HCT116 (cell line): Measurements from ENCODE around the gene SENP3.

Source experiments
- ELF1 ChIP-seq: IDR thresholded peaks from 2 replicates; pipeline ENCODE4 v1.6.1; 2012; ENCODE audit warnings: low read depth, borderline replicate concordance
- EZH2 ChIP-seq: fragments of 200-600 bp; sonication (generic); IDR thresholded peaks from 2 replicates; pipeline ENCODE4 v1.6.1; 2017; ENCODE audit warnings: antibody characterized with exemption, mixed run types
- POLR2A ChIP-seq: IDR thresholded peaks from 2 replicates; pipeline ENCODE4 v1.7.0; 2011; ENCODE audit warnings: borderline replicate concordance; ENCODE audit not compliant: insufficient read depth, insufficient read length; ENCODE audit errors: extremely low read depth

DNA sequence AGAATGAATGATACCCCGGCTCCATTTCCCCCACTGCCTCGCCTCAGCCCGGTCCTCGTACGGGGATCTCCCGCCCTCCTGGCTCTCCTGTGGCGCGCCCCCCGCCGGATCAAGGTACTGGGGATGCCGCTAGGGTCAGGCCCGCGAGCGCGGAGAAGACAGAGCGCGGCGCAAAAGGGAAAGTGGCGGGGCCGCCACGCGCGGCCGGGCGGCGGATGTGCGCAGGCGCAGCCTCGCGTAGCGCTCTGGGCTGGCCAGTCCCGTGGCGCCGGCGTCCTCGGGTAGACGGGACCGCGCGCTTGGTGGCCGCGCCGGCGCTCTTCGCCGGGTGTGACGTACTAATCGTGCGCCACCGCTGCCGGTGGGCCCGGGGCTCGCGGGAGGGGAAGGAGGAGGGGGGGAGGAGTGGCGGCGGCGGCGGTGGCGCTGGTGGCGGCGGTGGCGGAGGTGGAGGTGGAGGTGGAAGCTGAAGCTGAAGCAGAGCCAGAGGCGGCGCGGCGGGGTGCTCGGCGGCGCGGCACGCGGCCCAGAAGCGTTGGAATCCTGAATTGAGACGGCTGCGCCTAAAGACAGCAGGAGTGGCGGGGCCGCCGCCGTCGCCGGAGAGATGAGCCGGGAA lies at the start of gene SENP3:
- TF ChIP-seq EZH2 (no peak), ELF1 (no peak), POLR2A (no peak)
